GM18517 (cell line): ENCODE results near the gene ACTMAP.
"Not testable (repeated sequence)": the region's sequence is repeated elsewhere in the genome, so short reads cannot be mapped to it uniquely, and the experiment has no call there.

Experiments used
- ATAC-seq: cut with Tn5 transposase; IDR thresholded peaks from one replicate; pipeline ENCODE4 v1.9.1; 2021; ENCODE audit warnings: mild to moderate bottlenecking, moderate library complexity; ENCODE audit not compliant: unreplicated experiment

ACTMAP gene

DNA sequence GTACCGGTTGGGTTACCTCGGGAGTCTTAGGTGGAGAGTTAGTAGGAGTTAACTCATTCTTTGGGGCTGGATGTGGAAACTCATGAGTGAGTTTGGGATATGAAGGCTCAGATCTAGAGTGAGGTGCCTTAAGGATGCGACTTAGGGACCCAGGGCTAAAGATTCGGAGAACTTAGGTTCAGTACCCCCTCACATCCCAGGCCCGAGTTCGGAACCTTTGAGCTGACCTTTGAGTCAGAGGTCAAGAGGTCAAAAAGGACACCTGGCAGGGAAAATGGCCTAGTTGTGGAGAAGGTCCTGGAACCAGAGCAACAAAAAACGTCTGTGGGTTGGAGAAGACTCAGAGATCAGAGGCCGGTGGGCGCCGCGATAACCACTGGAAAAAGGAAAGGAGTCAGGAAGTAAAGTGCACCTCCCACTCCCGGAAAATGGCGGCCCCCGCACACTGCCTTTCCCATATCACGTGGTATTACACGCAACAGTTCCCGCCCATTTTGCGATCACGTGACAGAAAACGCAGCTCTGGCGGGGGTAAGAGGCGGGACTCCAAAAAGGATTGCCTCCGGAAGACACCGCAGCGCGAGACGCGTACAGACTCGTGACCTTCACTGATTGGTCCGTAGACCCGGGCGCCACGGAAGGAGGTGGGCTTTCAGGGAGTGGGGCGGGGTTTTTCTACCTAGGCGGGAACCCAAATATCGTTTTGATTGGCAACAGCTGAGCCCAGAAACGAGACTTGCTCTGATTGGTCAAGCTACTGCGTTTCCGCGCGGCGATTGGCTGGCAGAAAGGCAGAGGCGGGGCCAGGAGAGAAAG lies at the start of gene ACTMAP:
Gene ACTMAP, minus strand, starts transcription at position 420 of the 816 bp plus-strand sequence. CDS start 674 bp downstream, outside the sequence.
- peak; percentile 78 for ATAC-seq

DNA sequence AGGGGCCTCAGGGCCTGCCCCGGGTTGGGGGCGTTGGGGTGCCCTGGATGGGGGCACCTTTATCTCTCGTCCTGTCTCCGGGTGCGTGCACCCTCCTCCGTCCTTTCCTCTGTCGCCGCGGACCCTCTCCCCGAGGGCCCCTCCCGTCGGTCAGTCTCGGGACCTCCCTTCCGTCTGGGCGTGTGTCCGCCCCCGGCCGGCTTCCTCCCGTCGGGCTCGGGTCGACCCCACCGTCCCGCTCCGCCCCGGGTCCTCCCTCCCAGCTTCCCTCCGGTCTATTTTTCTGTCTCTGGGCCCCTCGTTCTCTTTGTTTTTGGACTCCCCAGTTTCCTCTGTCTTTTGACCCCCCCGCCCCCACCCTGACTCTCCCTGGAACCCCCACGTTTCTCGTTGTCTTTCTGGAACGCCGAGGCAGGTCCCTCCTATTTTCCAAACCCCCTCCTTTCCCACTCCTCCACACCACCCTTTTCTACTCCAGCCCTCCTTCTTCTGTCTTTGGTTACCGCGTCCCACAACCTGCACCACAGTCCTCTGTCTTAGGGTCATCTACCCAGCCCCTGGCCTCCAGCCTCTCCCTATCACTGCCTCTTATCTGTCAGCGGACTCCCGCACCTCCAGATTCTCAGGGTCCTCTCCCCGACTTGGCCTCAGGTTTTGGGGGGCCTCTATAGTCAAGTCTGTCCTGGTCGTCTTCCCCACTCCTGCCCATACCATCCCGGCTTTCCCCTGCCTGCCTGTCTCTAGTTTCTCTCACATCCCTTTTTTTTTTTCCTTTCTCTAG lies 49.5 kb upstream of the ACTMAP start:
- no peak for ATAC-seq

DNA sequence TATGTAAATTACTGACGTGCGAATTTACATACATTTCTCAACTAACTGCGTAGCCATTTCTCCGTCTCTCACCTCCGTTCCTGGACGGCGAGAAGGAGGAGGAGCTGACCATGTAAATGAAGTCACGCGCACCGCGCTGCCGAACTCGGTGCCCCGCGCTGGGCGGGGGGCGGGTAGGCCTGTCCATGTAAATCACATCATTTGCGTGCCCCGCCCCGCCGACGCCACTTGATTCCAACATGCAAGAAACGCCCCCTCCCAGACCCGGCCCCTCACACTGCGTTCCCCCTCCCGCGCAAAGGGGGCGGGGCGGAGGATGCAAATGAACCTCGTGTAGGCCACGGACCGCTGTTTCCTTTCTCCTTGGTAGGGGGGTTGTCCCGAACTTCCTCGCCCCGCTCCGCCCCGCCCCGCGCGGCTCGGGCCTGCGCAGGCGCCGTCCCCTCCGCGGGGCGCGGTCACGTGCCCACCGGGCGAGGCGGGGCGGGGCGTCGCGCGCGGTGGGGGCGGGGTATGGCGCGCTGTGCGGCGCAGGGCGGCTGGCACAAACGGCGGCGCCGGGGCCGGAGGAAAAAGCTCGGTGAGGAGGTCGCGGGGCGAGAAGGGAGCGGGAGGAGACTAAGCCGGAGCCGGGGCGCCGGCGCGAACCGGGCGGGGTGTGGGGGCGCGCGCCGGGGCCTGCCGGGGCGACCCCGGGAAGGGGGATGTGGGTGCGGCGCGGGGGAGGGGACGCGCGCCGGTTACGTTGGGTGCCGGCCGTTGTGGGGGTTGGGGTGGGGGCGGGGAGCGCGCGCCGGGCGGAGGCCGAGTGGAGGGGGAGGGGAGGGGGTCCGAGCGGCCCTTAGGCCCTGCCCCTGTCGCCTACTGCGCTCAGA lies 48.6 kb upstream of the ACTMAP start, which contains the start of gene EGLN2:
Gene EGLN2, plus strand, starts transcription at position 509 of the 875 bp plus-strand sequence. CDS start 1,382 bp downstream, outside the sequence.
- peak; percentile 76 for ATAC-seq

DNA sequence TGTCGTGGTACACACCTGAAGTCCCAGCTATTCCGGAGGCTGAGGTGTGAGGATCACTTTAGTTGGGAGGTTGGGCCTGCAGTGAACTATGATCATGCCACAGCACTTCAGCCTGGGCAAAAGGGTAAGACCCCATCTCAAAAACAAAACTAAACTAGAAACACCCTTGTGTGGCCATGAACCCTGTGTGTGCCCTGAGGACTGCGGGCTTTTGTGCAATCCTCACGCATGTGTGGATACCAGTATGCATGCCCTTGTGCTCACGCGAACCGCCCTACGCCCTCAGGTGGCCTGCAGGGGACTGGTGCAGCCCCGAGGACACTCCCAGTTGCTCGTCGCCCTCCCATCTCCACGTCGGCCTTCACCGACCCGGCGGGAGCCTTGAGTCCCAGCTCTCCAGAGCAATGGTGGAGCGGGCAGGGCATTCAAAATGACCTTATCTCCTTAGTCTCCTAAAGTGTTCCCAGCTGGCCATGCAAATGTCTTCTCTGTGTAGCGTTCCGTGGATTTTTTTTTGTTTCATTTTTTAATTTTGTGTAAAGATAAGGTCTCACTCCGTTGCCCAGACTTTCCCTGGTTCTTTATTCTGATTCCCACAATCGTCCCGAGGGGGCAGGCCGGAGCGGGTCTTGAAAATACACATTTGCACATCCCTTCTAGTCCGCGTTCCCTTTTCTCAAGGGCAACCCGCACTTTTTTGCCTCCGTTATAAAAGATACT lies 47.8 kb upstream of the ACTMAP start:
- ATAC-seq: peak; percentile 18

- ATAC-seq: no peak
Observed at GRCh38 chr19:40797166-40797962, 47.1 kb upstream of the ACTMAP start.

DNA sequence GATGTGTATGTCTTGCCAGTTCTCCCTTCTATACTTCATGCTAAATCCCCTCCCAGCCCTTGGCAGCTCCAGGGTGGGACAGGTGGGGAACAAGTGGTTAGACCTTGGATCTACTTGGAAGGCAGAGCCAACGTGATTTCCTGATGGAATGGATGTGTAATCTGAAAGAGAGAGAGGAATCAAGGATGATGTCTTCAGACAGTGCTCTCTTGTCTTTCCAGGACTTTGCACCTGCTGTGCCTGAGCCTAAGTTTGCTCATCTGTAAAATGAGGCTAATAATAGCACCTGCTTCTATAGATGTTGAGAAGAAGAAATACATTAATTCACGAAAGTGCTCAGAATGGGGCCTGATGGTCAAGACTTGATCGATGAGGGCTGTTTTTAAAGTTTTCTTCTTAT lies 41.7 kb upstream of the ACTMAP start:
- ATAC-seq: no peak

- ATAC-seq: no peak
Observed at GRCh38 chr19:40791349-40791748, 41.1 kb upstream of the ACTMAP start.

DNA sequence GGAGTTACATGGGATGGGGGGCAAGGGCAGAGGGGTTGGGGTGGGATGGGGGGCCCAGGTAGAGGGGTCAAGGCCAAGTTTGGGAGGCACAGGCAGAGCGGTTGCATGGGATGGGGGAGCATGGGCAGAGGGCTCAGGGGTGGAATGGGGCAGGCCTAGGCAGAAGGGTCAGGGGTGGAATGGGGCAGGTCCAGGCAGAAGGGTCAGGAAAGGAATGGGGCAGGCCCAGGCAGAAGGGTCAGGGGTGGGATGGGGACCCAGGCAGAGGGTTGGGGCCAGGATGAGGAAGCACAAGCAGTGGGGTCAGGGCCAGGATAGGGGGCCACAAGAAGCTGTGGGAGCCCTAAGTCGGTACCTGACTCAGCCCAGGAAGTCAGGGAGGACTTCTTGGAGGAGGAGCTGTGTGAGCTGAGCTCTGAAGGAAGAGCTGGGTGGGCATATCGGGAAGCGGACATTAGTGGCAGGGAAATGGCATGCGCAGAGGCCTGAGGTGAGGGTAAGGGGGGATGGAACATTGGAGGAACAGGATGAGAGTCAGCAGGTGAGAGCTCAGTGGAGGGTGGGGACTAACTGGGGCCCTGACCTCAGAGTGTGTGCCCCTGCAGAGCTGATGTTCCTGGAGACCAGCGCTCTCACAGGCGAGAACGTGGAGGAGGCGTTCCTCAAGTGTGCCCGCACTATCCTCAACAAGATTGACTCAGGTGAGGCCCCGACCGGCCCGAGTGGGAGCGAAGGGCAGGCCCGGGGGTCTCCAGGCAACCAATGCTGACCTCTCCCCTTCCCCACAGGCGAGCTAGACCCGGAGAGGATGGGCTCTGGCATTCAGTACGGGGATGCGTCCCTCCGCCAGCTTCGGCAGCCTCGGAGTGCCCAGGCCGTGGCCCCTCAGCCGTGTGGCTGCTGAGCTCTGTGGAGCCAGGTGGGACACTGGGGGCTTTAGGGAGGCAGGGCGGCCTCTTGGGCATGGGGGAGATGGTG lies 36.1 kb upstream of the ACTMAP start:
- no peak for ATAC-seq

GRCh38 chr19:40785526-40785925 lies 35.2 kb upstream of the ACTMAP start:
- ATAC-seq: no peak

DNA sequence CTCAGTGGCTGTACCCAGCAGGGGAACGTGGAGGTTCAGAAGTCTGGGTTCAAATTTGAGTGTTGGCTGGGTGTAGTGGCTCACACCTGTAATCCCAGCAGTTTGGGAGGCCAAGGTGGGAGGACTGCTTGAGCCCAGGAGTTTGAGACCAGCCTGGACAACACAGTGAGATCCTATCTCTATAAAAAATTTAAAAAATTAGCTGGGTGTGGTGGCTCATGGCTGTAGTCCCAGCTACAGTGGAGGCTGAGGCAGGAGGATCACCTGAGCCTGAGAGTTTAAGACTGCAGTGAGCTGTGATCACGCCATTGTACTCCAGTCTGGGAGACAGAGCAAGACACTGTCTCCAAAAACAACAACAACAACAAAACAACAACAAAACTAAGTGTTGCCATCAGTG lies 33.9 kb upstream of the ACTMAP start:
- ATAC-seq: not testable (repeated sequence)

- no peak for ATAC-seq
Observed at GRCh38 chr19:40783711-40784110, 33.4 kb upstream of the ACTMAP start.

DNA sequence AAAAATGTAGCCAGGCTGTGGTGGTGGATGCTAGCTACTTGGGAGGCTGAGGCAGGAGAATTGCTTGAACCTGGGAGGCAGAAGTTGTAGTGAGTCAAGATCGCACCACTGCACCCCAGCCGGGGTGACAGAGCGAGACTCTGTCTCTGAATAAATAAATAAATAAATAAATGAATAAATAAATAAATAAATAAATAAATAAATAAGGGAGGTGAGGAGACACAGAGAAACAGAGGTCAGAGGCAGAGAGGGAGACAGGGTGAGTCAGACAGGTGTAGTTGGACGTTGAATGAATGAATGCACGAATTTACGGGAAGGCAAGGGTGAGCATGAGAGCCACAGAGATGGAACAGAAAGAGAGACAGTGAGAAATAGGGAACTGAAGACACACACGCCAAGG lies 30.9 kb upstream of the ACTMAP start:
- ATAC-seq: no peak

DNA sequence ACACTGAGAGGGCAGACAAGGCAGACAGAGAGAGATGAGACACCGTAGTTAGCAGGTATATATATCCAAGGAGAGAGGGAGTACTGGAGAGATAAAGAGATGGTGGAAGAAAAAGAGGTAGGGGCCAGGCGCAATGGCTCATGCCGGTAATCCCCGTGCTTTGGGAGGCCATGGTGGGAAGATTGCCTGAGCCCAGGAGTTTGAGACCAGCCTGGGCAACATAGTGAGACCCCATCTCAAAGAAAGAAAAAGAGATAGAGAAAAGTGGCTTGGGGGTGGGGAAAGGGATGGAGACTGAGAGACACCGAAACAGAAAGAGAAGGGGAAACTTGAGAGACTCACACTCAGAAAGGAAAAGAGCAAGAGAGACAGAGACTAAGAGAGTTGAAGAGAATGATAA lies 30.3 kb upstream of the ACTMAP start:
- no peak for ATAC-seq

DNA sequence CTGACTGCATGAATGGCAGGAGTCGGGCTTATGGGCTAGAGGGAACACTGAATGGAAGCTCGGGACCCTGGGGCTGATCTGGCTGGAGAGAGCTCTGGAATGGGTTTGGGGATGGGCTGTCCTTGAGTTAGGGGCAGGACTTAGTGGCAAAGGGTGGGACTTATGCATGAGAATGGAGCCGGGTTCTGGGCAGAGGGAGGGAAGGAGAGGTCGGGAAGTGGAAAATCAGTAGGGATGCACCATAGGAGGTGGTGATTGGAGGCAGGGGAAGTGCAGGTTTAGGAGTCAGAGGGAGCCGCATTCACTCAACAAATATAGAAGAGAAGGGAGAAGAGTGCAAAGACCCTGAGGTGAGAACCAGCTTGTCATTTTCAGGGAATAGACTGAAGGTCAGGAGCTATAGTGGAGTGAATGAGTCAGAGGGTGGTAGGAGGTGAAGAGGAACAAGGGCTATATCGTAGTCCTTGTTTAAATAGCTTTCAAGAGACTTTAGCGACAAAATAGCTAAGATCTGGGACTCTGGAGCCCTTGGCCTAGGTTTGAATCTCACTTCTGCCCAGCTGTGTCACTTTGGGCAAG lies 28.5 kb upstream of the ACTMAP start:
- no peak for ATAC-seq

DNA sequence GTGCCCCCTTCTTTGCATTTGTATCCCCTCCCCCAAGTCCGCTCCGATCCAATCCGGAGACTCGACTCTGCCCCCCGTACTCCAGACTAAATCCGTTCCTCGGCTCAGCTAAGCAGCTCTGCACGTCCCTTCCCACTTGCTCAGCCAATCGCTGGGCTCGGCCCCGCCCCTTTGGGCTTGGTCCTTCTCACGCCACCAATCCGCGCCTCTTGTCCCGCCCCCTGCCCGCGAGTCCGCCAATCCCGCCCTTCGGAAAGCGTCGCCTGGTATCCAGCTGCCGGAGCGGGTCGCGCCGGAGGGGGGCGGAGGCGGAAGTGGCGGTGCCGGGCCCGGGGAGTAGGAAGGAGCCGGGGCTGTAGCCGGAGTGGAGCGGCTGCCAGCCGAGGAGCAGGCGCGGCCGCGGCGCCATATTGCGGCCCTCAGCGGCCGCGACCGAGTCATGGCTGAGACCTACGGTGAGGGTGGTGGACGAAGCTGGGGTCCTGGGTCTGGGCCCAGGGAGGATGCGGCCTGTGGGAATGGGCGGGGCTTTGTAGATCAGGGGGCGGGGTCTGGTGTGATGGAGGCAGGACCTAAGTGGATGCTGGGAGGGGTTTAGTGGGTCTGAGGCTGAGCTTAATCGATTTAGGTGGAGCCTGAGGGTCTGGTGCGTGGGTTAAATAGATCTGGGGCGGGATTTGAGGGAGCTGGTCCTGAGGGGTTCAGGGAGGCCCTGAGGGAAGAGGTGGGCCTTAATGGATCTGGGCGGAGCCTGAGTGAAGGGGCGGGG lies 27.8 kb upstream of the ACTMAP start, which contains the start of gene RAB4B:
Gene RAB4B, plus strand, starts transcription at position 311 of the 769 bp plus-strand sequence. Its CDS starts 129 bp downstream, at position 440.
- ATAC-seq: peak; percentile 54

GRCh38 chr19:40777645-40777936 lies 27.3 kb upstream of the ACTMAP start:
- no peak for ATAC-seq

- ATAC-seq: peak; percentile 66
Observed at GRCh38 chr19:40776932-40777644, 26.8 kb upstream of the ACTMAP start.
